ENCODE results near the gene CIDEC.
"Not testable (repeated sequence)": the region's sequence is repeated elsewhere in the genome, so short reads cannot be mapped to it uniquely, and the experiment has no call there.

Gene CIDEC

GRCh38 chr3:9852528-9852927 is 27.5 kb downstream of the CIDEC start:
- no peak for DNase-seq (ENCODE audit: low read depth, low spot score)
- POLR2A ChIA-PET = no interaction called here
- CTCF ChIA-PET = interaction anchor here (1.8 to 1.9 kb wide), 2 partner anchors 79 to 94 kb away, joined by 4 to 6 read pairs; no protein-coding TSS in a partner anchor
- H3K4me3 ChIP-seq (ENCODE audit: low read depth, low read length) = no peak overlapping the region
- no peak for TF ChIP-seq CTCF (IDR thresholded peaks at IDR 0.05; ENCODE audit: insufficient read depth, low read length, missing control alignments)

- DNase-seq (ENCODE audit: low read depth, low spot score); POLR2A ChIA-PET; H3K4me3 ChIP-seq (ENCODE audit: low read depth, low read length): not testable (repeated sequence)
- CTCF ChIA-PET = interaction anchor here (0.9 to 1.9 kb wide), 3 partner anchors 40 to 94 kb away, joined by 3 to 6 read pairs (median 4); no protein-coding TSS in a partner anchor
Measured at GRCh38 chr3:9851926-9852325, 28.1 kb downstream of the CIDEC start.

- DNase-seq (ENCODE audit: low read depth, low spot score); POLR2A ChIA-PET; H3K4me3 ChIP-seq (ENCODE audit: low read depth, low read length): not testable (repeated sequence)
- CTCF ChIA-PET = interaction anchor here (0.9 to 3.2 kb wide), 4 partner anchors 40 to 95 kb away, joined by 3 to 18 read pairs (median 5); no protein-coding TSS in a partner anchor
Measured at GRCh38 chr3:9851383-9851782, 28.7 kb downstream of the CIDEC start.

GRCh38 chr3:9848860-9849259 is 31.2 kb downstream of the CIDEC start:
- CTCF ChIA-PET = interaction anchor here (0.7 to 3.2 kb wide), 17 partner anchors 8 to 98 kb away, joined by 3 to 18 read pairs (median 4); partner anchors contain the start of genes CRELD1 and IL17RC
- DNase-seq (ENCODE audit: low read depth, low spot score); POLR2A ChIA-PET; H3K4me3 ChIP-seq (ENCODE audit: low read depth, low read length): not testable (repeated sequence)
- TF ChIP-seq CTCF (IDR thresholded peaks at IDR 0.05; ENCODE audit: insufficient read depth, low read length, missing control alignments) = peak; percentile 26

- CTCF ChIA-PET = interaction anchor here (1.4 to 4.2 kb wide), 7 partner anchors 8 to 99 kb away, joined by 6 to 42 read pairs (median 12); partner anchors contain the start of gene CRELD1
- H3K4me3 ChIP-seq (ENCODE audit: low read depth, low read length); POLR2A ChIA-PET; DNase-seq (ENCODE audit: low read depth, low spot score): not testable (repeated sequence)
Measured at GRCh38 chr3:9847870-9848269, 32.2 kb downstream of the CIDEC start.

GRCh38 chr3:9846931-9847488 is 33.0 kb downstream of the CIDEC start:
- H3K4me3 ChIP-seq (ENCODE audit: low read depth, low read length) = no peak overlapping the region
- no peak for DNase-seq (ENCODE audit: low read depth, low spot score)
- ChIA-PET CTCF (interaction anchor here (0.9 to 4.2 kb wide), 4 partner anchors 11 to 99 kb away, joined by 4 to 42 read pairs (median 22); partner anchors contain the start of gene CRELD1), POLR2A (no interaction called here)
- no peak for TF ChIP-seq CTCF (IDR thresholded peaks at IDR 0.05; ENCODE audit: insufficient read depth, low read length, missing control alignments)

- CTCF ChIA-PET = interaction anchor here (1.0 to 4.2 kb wide), 4 partner anchors 10 to 100 kb away, joined by 3 to 42 read pairs (median 22); partner anchors contain the start of gene CRELD1
- no peak for TF ChIP-seq CTCF (IDR thresholded peaks at IDR 0.05; ENCODE audit: insufficient read depth, low read length, missing control alignments)
- no peak for DNase-seq (ENCODE audit: low read depth, low spot score)
- POLR2A ChIA-PET = interaction anchor here (0.7 kb wide), 1 partner anchor 44 kb away, joined by 3 read pairs; the partner anchor contains the start of gene JAGN1
- H3K4me3 ChIP-seq (ENCODE audit: low read depth, low read length) = no peak overlapping the region
Measured at GRCh38 chr3:9846231-9846630, 33.8 kb downstream of the CIDEC start.
